Stimulated activated naive B cell treated with anti-CD40 and anti-IgM and Interleukin-4, amounts not matched to agents 10 μg/mL and 1 μg/mL and 100 μg/mL, for 72 hours (primary cell): Measurements from ENCODE around the gene OVCA2.

Experiments
- ATAC-seq, 2 donors: fragments of 150-1000 bp; cut with Tn5 transposase; replicated peaks; 2 replicates each; pipeline ENCODE4 v1.10.0; 2021; ENCODE audit warnings: moderate library complexity in 1 of 2
- DNase-seq: peaks from one replicate; pipeline ENCODE4 v3.0.0; 2021
- H3K27ac Mint-ChIP-seq: one replicate; pipeline ENCODE4 v1.8.0; 2022; ENCODE audit warnings: mild to moderate bottlenecking, mixed read lengths
- H3K27me3 Mint-ChIP-seq, 2 donors: one replicate each; pipeline ENCODE4 v1.8.0; 2022; ENCODE audit warnings: mixed read lengths in 2 of 2
- H3K36me3 Mint-ChIP-seq, 2 donors: one replicate each; pipeline ENCODE4 v1.8.0; 2022; ENCODE audit warnings: mixed read lengths in 2 of 2, mild to moderate bottlenecking in 1 of 2
- H3K4me1 Mint-ChIP-seq, 2 donors: one replicate each; pipeline ENCODE4 v1.8.0; 2022; ENCODE audit warnings: mixed read lengths in 2 of 2, mild to moderate bottlenecking in 1 of 2
- H3K4me3 Mint-ChIP-seq, 2 donors: one replicate each; pipeline ENCODE4 v1.8.0; 2022; ENCODE audit warnings: mild to moderate bottlenecking in 2 of 2, mixed read lengths in 2 of 2, moderate library complexity in 1 of 2
- H3K9me3 Mint-ChIP-seq, 2 donors: one replicate each; pipeline ENCODE4 v1.8.0; 2022; ENCODE audit warnings: mixed read lengths in 2 of 2, mild to moderate bottlenecking in 1 of 2

Gene OVCA2

DNA sequence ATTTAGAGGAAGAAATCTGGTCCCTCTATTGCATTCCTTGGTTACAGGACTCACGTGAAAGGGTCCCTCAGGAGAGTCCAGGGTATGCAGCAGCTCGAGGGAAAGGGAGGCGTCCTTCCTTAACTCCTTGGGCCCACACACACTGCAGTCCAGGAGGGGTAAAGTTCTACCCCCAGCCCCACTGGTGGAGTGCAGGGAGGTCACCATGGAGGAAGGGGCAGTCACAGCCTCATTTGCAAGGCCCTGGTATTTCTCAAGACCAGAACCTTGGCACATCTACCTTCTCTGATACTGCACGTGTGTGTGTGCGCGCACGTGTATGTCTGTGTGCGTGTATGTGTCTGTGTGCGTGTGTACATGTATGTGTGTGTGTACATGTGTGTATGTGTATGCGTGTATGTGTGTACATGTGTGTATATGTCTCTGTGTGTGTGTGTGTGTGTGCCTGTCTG is 24.2 kb downstream of the OVCA2 start:
- Mint-ChIP-seq H3K36me3 (peaks cover 66 to 77% of the 10 kb centered on the region in 2 donors), H3K9me3 (no peaks in the 10 kb centered on the region), H3K4me1 (peaks cover 47 to 72% of the 10 kb centered on the region in 2 donors), H3K27ac (peak overlapping the region; percentile 51), H3K27me3 (no peaks in the 10 kb centered on the region), H3K4me3 (no peak overlapping the region)
- no peak for ATAC-seq
- no peak for DNase-seq

- DNase-seq, result no peak
- H3K36me3 Mint-ChIP-seq, result peaks cover 67 to 83% of the 10 kb centered on the region in 2 donors
- peaks cover 58 to 83% of the 10 kb centered on the region in 2 donors for H3K4me1 Mint-ChIP-seq
- ATAC-seq, result no peak
- no peaks in the 10 kb centered on the region for H3K9me3 Mint-ChIP-seq
- H3K27ac Mint-ChIP-seq, result no peak overlapping the region
- no peaks in the 10 kb centered on the region for H3K27me3 Mint-ChIP-seq
- no peak overlapping the region for H3K4me3 Mint-ChIP-seq
Observed at GRCh38 chr17:2067048-2067561, 25.3 kb downstream of the OVCA2 start.

GRCh38 chr17:2067608-2068024 is 25.8 kb downstream of the OVCA2 start:
- Mint-ChIP-seq H3K9me3 (no peaks in the 10 kb centered on the region), H3K36me3 (peaks cover 64 to 82% of the 10 kb centered on the region in 2 donors), H3K4me1 (peaks cover 61 to 86% of the 10 kb centered on the region in 2 donors), H3K27ac (no peak overlapping the region), H3K27me3 (no peaks in the 10 kb centered on the region), H3K4me3 (peak overlapping the region in 1 of 2 donors; percentile 35)
- ATAC-seq, result no peak
- no peak for DNase-seq

- no peak for DNase-seq
- Mint-ChIP-seq H3K4me3 (peak overlapping the region in 1 of 2 donors; percentile 35), H3K27ac (no peak overlapping the region), H3K36me3 (peaks cover 62 to 77% of the 10 kb centered on the region in 2 donors), H3K4me1 (peaks cover 62 to 86% of the 10 kb centered on the region in 2 donors), H3K9me3 (no peaks in the 10 kb centered on the region), H3K27me3 (no peaks in the 10 kb centered on the region)
- no peak for ATAC-seq
Observed at GRCh38 chr17:2068031-2068518, 26.3 kb downstream of the OVCA2 start.

GRCh38 chr17:2068519-2069051 is 26.8 kb downstream of the OVCA2 start:
- no peak for DNase-seq
- Mint-ChIP-seq H3K36me3 (peaks cover 59 to 72% of the 10 kb centered on the region in 2 donors), H3K4me3 (no peak overlapping the region), H3K27ac (peak overlapping the region; percentile 15), H3K27me3 (no peaks in the 10 kb centered on the region), H3K4me1 (peaks cover 58 to 82% of the 10 kb centered on the region in 2 donors), H3K9me3 (no peaks in the 10 kb centered on the region)
- ATAC-seq, result no peak

DNA sequence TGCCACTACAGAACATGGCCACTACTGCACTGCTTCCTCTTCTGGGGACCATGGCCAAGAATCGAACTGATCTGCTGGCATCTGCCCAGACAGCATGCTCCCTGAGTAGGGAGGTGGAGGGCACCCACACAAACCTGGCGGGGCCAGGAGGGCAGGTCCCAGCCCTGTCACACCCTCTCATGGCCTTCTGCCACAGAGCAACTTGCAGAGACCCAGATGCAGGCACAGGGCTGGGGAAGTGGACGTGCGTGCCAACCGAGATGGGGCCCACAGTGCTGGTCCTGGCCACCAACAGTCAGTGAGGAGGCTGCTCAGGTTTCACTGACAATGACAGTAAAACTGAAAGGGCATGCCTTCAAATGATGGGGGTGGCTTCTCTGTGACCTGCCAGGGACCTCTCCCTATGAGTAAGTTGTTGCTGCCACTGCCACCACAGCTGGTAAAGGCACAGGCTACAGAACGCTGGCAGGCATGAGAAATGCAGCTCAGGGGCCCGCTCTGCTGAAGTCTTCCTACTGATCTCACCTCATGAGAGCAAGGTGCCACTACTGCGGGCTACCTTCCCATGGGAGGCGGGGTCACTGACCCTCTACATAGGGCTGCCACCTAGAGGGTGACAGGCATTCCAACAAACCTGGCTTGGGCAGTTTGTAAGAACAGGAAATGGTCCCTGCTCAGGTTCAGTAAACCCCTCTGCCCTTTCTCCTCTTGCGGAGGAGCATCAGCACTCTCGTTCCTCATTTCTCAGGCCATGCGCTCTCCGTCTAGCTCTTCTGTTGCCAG is 28.6 kb downstream of the OVCA2 start:
- Mint-ChIP-seq H3K4me1 (peaks cover 47 to 74% of the 10 kb centered on the region in 2 donors), H3K4me3 (peak overlapping the region; percentile 29 to 74), H3K27ac (peak overlapping the region; percentile 94), H3K9me3 (no peaks in the 10 kb centered on the region), H3K36me3 (peaks cover 45 to 64% of the 10 kb centered on the region in 2 donors), H3K27me3 (no peaks in the 10 kb centered on the region)
- DNase-seq, result peak; percentile 85
- ATAC-seq, result peak; percentile 92

GRCh38 chr17:2071024-2071385 is 29.2 kb downstream of the OVCA2 start:
- ATAC-seq, result no peak
- H3K36me3 Mint-ChIP-seq, result peaks cover 41 to 62% of the 10 kb centered on the region in 2 donors
- H3K4me1 Mint-ChIP-seq, result peaks cover 50 to 74% of the 10 kb centered on the region in 2 donors
- H3K27ac Mint-ChIP-seq, result peak overlapping the region; percentile 94
- no peaks in the 10 kb centered on the region for H3K27me3 Mint-ChIP-seq
- H3K4me3 Mint-ChIP-seq, result peak overlapping the region; percentile 14
- DNase-seq, result no peak
- no peaks in the 10 kb centered on the region for H3K9me3 Mint-ChIP-seq

DNA sequence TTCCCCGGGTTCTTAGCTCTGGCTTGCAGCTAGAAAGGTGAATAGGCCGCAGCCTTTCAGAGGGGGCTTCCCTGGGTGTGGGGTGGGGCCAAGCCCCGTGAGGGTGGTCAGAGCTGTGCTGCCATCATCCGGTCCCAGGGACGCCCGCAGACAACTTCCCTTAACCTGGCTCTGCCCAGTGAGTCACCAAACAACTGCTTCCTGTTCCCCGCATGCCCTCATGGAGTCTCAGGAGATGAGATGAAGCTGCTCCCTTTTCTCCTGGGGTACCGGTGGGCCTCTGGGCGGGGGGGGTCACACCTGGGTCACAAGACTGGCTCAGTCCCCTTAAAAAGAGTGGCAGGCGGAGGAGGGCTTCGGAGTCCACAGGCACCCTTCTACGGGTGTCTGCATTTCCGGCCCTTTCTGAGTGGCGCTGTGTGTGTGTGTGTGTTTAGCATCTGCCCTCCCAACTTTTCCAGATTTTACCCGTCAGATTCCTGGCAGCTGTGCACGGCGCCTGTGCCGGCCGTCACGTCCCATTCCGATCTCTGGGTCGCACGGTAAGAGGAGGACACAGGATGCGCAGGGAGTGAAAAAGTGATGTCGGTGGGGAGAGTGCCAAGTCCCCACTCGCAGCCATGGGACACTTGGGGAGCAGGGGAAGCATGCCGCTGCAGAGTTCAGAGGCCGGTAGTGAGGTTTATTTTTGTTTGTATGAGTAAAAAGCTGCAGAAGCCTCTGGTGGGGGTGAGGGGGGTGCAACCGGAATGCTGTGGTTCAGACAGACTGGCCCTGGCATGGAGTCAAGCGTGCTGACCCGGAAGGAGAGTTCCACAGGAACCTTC is 29.8 kb downstream of the OVCA2 start:
- Mint-ChIP-seq H3K4me1 (peaks cover 52 to 77% of the 10 kb centered on the region in 2 donors), H3K36me3 (peaks cover 41 to 64% of the 10 kb centered on the region in 2 donors), H3K27ac (peak overlapping the region; percentile 94), H3K27me3 (no peaks in the 10 kb centered on the region), H3K4me3 (no peak overlapping the region), H3K9me3 (no peaks in the 10 kb centered on the region)
- no peak for DNase-seq
- ATAC-seq, result no peak

DNA sequence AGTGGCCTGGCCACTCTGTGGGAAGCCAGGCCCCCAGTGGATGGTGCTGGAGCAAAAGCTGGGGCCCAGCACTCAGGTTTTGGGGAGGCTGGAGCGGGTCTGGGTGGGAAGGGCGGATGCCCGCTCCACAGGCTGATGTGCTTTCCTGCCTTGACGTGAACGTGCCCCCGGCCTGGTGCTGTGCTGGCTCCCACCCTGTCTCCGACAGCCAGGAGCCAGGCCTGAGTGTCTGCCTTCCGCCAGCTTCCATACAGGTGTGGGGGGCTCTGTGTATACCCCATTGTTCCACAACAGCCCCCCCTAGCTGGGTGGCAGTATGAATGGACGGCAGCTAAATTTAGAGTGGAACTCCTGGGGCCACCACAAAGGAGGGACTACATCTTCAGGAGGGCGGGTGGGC is 33.1 kb downstream of the OVCA2 start:
- no peak overlapping the region for H3K4me3 Mint-ChIP-seq
- H3K27ac Mint-ChIP-seq, result no peak overlapping the region
- peaks cover 47 to 66% of the 10 kb centered on the region in 2 donors for H3K36me3 Mint-ChIP-seq
- H3K27me3 Mint-ChIP-seq, result no peaks in the 10 kb centered on the region
- DNase-seq, result no peak
- H3K9me3 Mint-ChIP-seq, result peaks cover 0 to 2% of the 10 kb centered on the region in 2 donors
- ATAC-seq, result no peak
- H3K4me1 Mint-ChIP-seq, result peaks cover 40 to 62% of the 10 kb centered on the region in 2 donors

DNA sequence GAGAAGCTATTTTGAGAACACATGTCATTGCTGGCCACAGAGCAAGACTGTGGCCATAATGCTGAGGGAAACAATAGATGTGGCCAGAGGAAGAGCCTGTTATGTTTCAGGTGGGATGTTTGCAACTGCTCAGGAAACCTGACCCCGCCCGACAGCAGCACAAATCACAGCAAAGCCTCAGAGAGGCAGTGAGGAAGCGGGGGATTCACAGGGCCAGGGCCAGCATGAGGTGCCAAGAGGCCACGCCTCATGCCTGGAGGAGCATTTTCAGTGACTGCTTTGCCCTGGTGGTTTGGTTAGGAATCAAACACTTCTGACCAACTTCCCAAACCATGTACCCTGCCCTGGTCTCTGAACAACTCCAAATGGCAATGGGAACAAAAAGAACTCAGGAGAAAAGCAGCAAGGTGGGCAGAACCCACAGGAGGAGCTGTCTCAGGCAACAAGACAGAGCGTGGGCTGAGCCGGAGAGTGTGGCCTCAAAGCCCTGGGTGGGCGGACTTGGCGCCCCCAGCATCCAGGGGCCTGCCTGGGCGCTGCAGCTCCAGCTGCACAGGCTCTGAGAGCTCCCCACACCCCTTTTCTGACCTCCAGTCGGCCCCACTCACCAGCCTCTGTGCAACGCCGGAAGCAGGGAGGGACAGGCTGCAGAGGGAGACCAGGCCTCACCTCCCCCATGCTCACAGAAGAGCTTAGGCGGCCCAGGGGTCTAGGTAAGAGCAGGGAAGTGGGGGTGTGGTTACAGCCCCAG is 33.7 kb downstream of the OVCA2 start:
- Mint-ChIP-seq H3K36me3 (peaks cover 46 to 67% of the 10 kb centered on the region in 2 donors), H3K4me3 (no peak overlapping the region), H3K27ac (peak overlapping the region; percentile 63), H3K4me1 (peaks cover 35 to 56% of the 10 kb centered on the region in 2 donors), H3K9me3 (peaks cover 0 to 2% of the 10 kb centered on the region in 2 donors), H3K27me3 (no peaks in the 10 kb centered on the region)
- DNase-seq (no peak), ATAC-seq (peak; percentile 38 to 39)

- Mint-ChIP-seq H3K4me3 (no peak overlapping the region), H3K27ac (no peak overlapping the region), H3K27me3 (no peaks in the 10 kb centered on the region), H3K36me3 (peaks cover 44 to 67% of the 10 kb centered on the region in 2 donors), H3K9me3 (peaks cover 0 to 2% of the 10 kb centered on the region in 2 donors), H3K4me1 (peaks cover 27 to 48% of the 10 kb centered on the region in 2 donors)
- ATAC-seq (peak; percentile 40 to 44), DNase-seq (no peak)
Observed at GRCh38 chr17:2076087-2076984, 34.5 kb downstream of the OVCA2 start.

DNA sequence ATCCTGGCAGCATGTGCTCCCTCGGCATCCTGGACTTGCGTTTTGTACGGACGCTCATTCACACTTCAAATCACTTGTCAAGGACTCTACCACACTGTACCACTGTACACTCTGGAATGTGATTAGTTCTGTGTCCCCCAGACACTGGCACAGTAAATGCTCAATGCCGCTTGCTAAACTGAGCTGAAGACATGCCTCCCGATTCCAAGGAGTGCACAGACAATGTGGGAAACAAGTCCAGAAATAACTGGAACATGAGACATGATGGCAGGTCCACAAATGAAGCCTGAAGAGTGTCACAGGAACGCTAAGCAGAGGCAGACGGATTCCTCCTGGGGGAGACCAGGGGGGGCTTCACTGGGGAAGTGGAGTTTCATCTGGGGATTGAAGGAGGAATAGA is 35.2 kb downstream of the OVCA2 start:
- no peak for DNase-seq
- H3K27me3 Mint-ChIP-seq, result no peaks in the 10 kb centered on the region
- H3K27ac Mint-ChIP-seq, result no peak overlapping the region
- ATAC-seq, result no peak
- peaks cover 43 to 65% of the 10 kb centered on the region in 2 donors for H3K36me3 Mint-ChIP-seq
- H3K4me3 Mint-ChIP-seq, result no peak overlapping the region
- peaks cover 21 to 46% of the 10 kb centered on the region in 2 donors for H3K4me1 Mint-ChIP-seq
- H3K9me3 Mint-ChIP-seq, result peaks cover 0 to 2% of the 10 kb centered on the region in 2 donors

DNA sequence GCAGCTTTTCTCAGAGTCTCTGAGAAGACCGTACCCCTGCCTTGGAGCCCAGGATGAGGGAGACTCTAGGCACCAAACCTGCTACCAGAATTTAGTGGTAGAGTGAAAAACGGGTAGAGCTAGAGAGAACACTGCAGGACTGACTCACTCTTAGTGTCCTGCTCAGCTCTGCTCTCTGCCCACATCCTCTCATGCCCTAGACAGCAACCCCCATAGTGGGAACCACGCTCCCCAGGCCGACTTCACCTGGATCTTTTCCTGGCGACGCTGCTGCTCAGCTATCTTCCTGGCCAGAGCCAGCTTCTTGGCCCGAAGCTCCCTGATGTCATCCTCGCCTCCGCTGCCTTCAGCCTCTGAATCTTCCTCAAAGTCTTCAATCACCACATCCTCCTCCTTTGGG is 39.7 kb downstream of the OVCA2 start:
- no peak for ATAC-seq
- H3K27me3 Mint-ChIP-seq, result no peaks in the 10 kb centered on the region
- H3K27ac Mint-ChIP-seq, result no peak overlapping the region
- H3K4me1 Mint-ChIP-seq, result peaks cover 34 to 54% of the 10 kb centered on the region in 2 donors
- H3K9me3 Mint-ChIP-seq, result peaks cover 0 to 2% of the 10 kb centered on the region in 2 donors
- peaks cover 52 to 77% of the 10 kb centered on the region in 2 donors for H3K36me3 Mint-ChIP-seq
- H3K4me3 Mint-ChIP-seq, result no peak overlapping the region
- DNase-seq, result no peak
